Forelimb muscle (tissue), 1 donor: ENCODE data around the gene PFKP. TPM values are rescaled to one million over a fixed set of nuclear protein-coding genes. Genes with fewer than 3 reads are reported as not detected.
"Not testable (repeated sequence)": the region's sequence is repeated elsewhere in the genome, so short reads cannot be mapped to it uniquely, and the experiment has no call there.

Experiments used
- DNase-seq: peaks from one replicate; pipeline ENCODE4 v3.0.0-alpha.2; 2013; ENCODE audit warnings: low read depth
- polyA plus RNA-seq: library from polyadenylated mRNA; unstranded; fragments of 120-200 nt; gene quantifications from one replicate; pipeline ENCODE4 v1.2.1, GENCODE V29; 2013; ENCODE audit not compliant: insufficient read length

The PFKP gene
- polyA plus RNA-seq, 1 donor: 23.8 TPM

GRCh38 chr10:3046981-3047547, 20.3 kb upstream of the PFKP start:
- DNase-seq: no peak

GRCh38 chr10:3047596-3047995, 19.8 kb upstream of the PFKP start:
- DNase-seq: no peak

GRCh38 chr10:3048119-3049019, 19.0 kb upstream of the PFKP start:
- DNase-seq: no peak

GRCh38 chr10:3051692-3052091, 15.7 kb upstream of the PFKP start:
- DNase-seq: no peak

- DNase-seq: no peak
Measured at GRCh38 chr10:3053155-3053554, 14.2 kb upstream of the PFKP start.

- peak; percentile 50 for DNase-seq
Measured at GRCh38 chr10:3054183-3054850, 13.0 kb upstream of the PFKP start.

GRCh38 chr10:3054851-3055199, 12.5 kb upstream of the PFKP start:
- peak; percentile 51 for DNase-seq

- DNase-seq: no peak
Measured at GRCh38 chr10:3056280-3057037, 10.9 kb upstream of the PFKP start.

GRCh38 chr10:3057946-3058345, 9.4 kb upstream of the PFKP start:
- no peak for DNase-seq

GRCh38 chr10:3059974-3060373, 7.4 kb upstream of the PFKP start:
- no peak for DNase-seq

GRCh38 chr10:3060481-3060889, 6.9 kb upstream of the PFKP start:
- DNase-seq: no peak

GRCh38 chr10:3061323-3061898, 5.9 kb upstream of the PFKP start:
- DNase-seq: not testable (repeated sequence)

GRCh38 chr10:3062502-3063186, 4.7 kb upstream of the PFKP start:
- DNase-seq: no peak

GRCh38 chr10:3064423-3064822, 2.9 kb upstream of the PFKP start:
- no peak for DNase-seq

GRCh38 chr10:3065622-3066021, 1.7 kb upstream of the PFKP start:
- DNase-seq: no peak

GRCh38 chr10:3066317-3067117, 831 bp upstream of the PFKP start:
- no peak for DNase-seq

GRCh38 chr10:3067859-3068179, 471 bp downstream of the PFKP start:
- DNase-seq: no peak

GRCh38 chr10:3068201-3068967, 1.0 kb downstream of the PFKP start:
- no peak for DNase-seq

- no peak for DNase-seq
Measured at GRCh38 chr10:3068968-3069737, 1.8 kb downstream of the PFKP start.
